OCI-LY3 (cell line): ENCODE data around the gene MRPS31.

Source experiments
- EZH2phosphoT487 ChIP-seq: fragments of 200-600 bp; shearing (Covaris generic); IDR thresholded peaks from 2 replicates; pipeline ENCODE4 v1.6.1; 2018; ENCODE audit warnings: antibody characterized with exemption, mixed run types, low read depth
- TF ChIP-seq, protein P1 (sequence below): fragments of 200-600, 300-600 bp; sonication (generic); IDR thresholded peaks from 2 replicates; pipeline ENCODE4 v1.5.1; 2014; ENCODE audit warnings: antibody characterized with exemption, low read length, low read depth

DNA sequence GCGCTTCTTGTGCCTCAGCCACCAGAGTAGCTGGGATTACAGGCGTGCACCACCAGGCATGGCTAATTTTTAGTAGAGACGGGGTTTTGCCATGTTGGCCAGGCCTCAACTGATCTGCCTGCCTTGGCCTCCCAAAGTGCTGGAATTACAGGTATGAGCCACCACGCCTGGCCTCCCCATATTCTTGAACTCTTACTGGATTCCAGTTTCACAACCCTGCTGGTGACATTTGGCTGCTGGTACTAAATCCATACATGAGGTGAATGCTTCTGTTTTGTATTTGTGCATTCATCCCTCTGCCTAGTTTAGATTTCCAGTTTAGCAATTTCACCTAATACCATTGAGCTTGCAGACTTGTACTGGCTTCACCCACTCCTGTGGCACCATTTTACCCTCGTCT, 32.3 kb upstream of the MRPS31 start:
- TF ChIP-seq, protein P1, sequence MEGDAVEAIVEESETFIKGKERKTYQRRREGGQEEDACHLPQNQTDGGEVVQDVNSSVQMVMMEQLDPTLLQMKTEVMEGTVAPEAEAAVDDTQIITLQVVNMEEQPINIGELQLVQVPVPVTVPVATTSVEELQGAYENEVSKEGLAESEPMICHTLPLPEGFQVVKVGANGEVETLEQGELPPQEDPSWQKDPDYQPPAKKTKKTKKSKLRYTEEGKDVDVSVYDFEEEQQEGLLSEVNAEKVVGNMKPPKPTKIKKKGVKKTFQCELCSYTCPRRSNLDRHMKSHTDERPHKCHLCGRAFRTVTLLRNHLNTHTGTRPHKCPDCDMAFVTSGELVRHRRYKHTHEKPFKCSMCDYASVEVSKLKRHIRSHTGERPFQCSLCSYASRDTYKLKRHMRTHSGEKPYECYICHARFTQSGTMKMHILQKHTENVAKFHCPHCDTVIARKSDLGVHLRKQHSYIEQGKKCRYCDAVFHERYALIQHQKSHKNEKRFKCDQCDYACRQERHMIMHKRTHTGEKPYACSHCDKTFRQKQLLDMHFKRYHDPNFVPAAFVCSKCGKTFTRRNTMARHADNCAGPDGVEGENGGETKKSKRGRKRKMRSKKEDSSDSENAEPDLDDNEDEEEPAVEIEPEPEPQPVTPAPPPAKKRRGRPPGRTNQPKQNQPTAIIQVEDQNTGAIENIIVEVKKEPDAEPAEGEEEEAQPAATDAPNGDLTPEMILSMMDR = no peak
- no peak for TF ChIP-seq EZH2phosphoT487
